Fibroblast of lung (primary cell): ENCODE data around the gene AK8. TPM values are rescaled to one million over a fixed set of nuclear protein-coding genes. Genes with fewer than 3 reads are reported as not detected.

ENCODE experiments used
- DNase-seq, 2 donors: peaks; one replicate each; pipeline versions ENCODE4 v3.0.0 to v3.0.0-alpha.2; 2010; ENCODE audit warnings: low read depth in 2 of 2
- H2AFZ ChIP-seq: 2 replicates; pipeline ENCODE4 v1.5.1; 2012; ENCODE audit warnings: low read length, control low read depth, inconsistent platforms
- H3K27ac ChIP-seq: 2 replicates; pipeline ENCODE4 v1.5.1; 2011; ENCODE audit warnings: low read length, control low read depth; ENCODE audit not compliant: insufficient read depth
- H3K27me3 ChIP-seq: 2 replicates; pipeline ENCODE4 v1.5.1; 2011; ENCODE audit warnings: mild to moderate bottlenecking, low read length; ENCODE audit not compliant: control insufficient read depth, insufficient read depth
- H3K36me3 ChIP-seq: 2 replicates; pipeline ENCODE4 v1.5.1; 2011; ENCODE audit warnings: low read length; ENCODE audit not compliant: control insufficient read depth, insufficient read depth
- H3K4me1 ChIP-seq: 2 replicates; pipeline ENCODE4 v1.5.1; 2011; ENCODE audit warnings: low read length; ENCODE audit not compliant: control insufficient read depth, insufficient read depth; ENCODE audit errors: extremely low read depth
- H3K4me2 ChIP-seq: 2 replicates; pipeline ENCODE4 v1.5.1; 2011; ENCODE audit warnings: low read length, control low read depth; ENCODE audit not compliant: insufficient read depth; ENCODE audit errors: extremely low read depth
- H3K4me3 ChIP-seq, 4 experiments: fragments of 200-600 bp in 1 of 4; sonication (generic) in 1 of 4; replicated peaks in 1 of 4; 2 replicates each; pipeline ENCODE4 v1.5.1; 2011 to 2016; ENCODE audit warnings: low read length in 4 of 4, low read depth in 3 of 4, mild to moderate bottlenecking in 3 of 4, control low read depth in 2 of 4, inconsistent platforms in 1 of 4, mixed read lengths in 1 of 4; ENCODE audit not compliant: insufficient read depth in 1 of 4; ENCODE audit errors: control extremely low read depth in 1 of 4
- H3K79me2 ChIP-seq: 2 replicates; pipeline ENCODE4 v1.5.1; 2012; ENCODE audit warnings: mild to moderate bottlenecking, low read length, inconsistent platforms; ENCODE audit not compliant: control insufficient read depth, insufficient read depth
- H3K9ac ChIP-seq: 2 replicates; pipeline ENCODE4 v1.5.1; 2011; ENCODE audit warnings: mild to moderate bottlenecking, low read length, control low read depth; ENCODE audit not compliant: insufficient read depth
- H3K9me3 ChIP-seq: 2 replicates; pipeline ENCODE4 v1.5.1; 2012; ENCODE audit warnings: low read depth, low read length; ENCODE audit not compliant: control insufficient read depth, insufficient read depth
- H4K20me1 ChIP-seq: 2 replicates; pipeline ENCODE4 v1.5.1; 2011; ENCODE audit warnings: low read length; ENCODE audit not compliant: control insufficient read depth, insufficient read depth; ENCODE audit errors: extremely low read depth
- EZH2 ChIP-seq: IDR thresholded peaks from 2 replicates; pipeline ENCODE4 v1.5.1; 2012; ENCODE audit warnings: low read length, control low read depth, mild to moderate bottlenecking; ENCODE audit errors: missing control alignments
- polyA plus RNA-seq, 2 donors: library from polyadenylated mRNA; depleted of rRNA in 1 of 2; stranded (reverse) in 1 of 2; unstranded in 1 of 2; fragments of >200 nt; gene quantifications; 2 replicates each; pipeline ENCODE4 v1.2.1, GENCODE V29; 2011 to 2012; ENCODE audit warnings: missing spikeins in 1 of 2
- total RNA-seq: library from RNA; depleted of rRNA; stranded (reverse); fragments of >200 nt; gene quantifications from 2 replicates; pipeline ENCODE4 v1.2.1, GENCODE V29; 2014
- TF ChIP-seq, protein P1 (sequence below), 2 donors: IDR thresholded peaks in 1 of 2; conservative IDR thresholded peaks in 1 of 2; 1 replicate in 1 of 2; 2 replicates in 1 of 2; pipeline ENCODE4 v1.5.1; 2011 to 2012; ENCODE audit warnings: low read length in 2 of 2, control low read depth in 1 of 2, inconsistent platforms in 1 of 2, low read depth in 1 of 2, mild to moderate bottlenecking in 1 of 2

AK8 gene
- total and polyA plus RNA-seq, 2 donors (not counting 1 experiment from before 2014, with no cell fraction given), result 0.17 to 0.50 TPM

GRCh38 chr9:132788378-132788777 is 89.7 kb downstream of the AK8 start:
- no peaks in the 10 kb centered on the region for H3K79me2 ChIP-seq
- TF ChIP-seq, protein P1, sequence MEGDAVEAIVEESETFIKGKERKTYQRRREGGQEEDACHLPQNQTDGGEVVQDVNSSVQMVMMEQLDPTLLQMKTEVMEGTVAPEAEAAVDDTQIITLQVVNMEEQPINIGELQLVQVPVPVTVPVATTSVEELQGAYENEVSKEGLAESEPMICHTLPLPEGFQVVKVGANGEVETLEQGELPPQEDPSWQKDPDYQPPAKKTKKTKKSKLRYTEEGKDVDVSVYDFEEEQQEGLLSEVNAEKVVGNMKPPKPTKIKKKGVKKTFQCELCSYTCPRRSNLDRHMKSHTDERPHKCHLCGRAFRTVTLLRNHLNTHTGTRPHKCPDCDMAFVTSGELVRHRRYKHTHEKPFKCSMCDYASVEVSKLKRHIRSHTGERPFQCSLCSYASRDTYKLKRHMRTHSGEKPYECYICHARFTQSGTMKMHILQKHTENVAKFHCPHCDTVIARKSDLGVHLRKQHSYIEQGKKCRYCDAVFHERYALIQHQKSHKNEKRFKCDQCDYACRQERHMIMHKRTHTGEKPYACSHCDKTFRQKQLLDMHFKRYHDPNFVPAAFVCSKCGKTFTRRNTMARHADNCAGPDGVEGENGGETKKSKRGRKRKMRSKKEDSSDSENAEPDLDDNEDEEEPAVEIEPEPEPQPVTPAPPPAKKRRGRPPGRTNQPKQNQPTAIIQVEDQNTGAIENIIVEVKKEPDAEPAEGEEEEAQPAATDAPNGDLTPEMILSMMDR (conservative IDR thresholded peaks at IDR 0.05 in 1 of 2, IDR thresholded peaks at IDR 0.05 in 1 of 2; ENCODE audit: low read depth in 1 of 2, low read length in 2 of 2), result no peak
- TF ChIP-seq EZH2, result no peak
- H4K20me1 ChIP-seq, result no peaks in the 10 kb centered on the region
- H3K9ac ChIP-seq, result no peak overlapping the region
- no peak for DNase-seq
- peaks cover 8% of the 10 kb centered on the region for H3K27me3 ChIP-seq
- no peaks in the 10 kb centered on the region for H3K36me3 ChIP-seq
- no peaks in the 10 kb centered on the region for H3K9me3 ChIP-seq
- no peak overlapping the region for H3K27ac ChIP-seq
- H3K4me2 ChIP-seq, result no peak overlapping the region
- H2AFZ ChIP-seq, result no peak overlapping the region
- no peaks in the 10 kb centered on the region for H3K4me1 ChIP-seq
- H3K4me3 ChIP-seq, result no peak overlapping the region

- Histone ChIP-seq H2AFZ (no peak overlapping the region), H3K4me2 (no peak overlapping the region), H3K36me3 (no peaks in the 10 kb centered on the region), H3K9ac (no peak overlapping the region), H3K27me3 (peaks cover 8% of the 10 kb centered on the region), H3K9me3 (no peaks in the 10 kb centered on the region), H3K79me2 (no peaks in the 10 kb centered on the region), H4K20me1 (no peaks in the 10 kb centered on the region), H3K27ac (no peak overlapping the region), H3K4me3 (no peak overlapping the region), H3K4me1 (no peaks in the 10 kb centered on the region)
- TF ChIP-seq, protein P1 (conservative IDR thresholded peaks at IDR 0.05 in 1 of 2, IDR thresholded peaks at IDR 0.05 in 1 of 2; ENCODE audit: low read depth in 1 of 2, low read length in 2 of 2), result no peak
- TF ChIP-seq EZH2, result no peak
- no peak for DNase-seq
Measured at GRCh38 chr9:132787748-132788159, 90.3 kb downstream of the AK8 start.

DNA sequence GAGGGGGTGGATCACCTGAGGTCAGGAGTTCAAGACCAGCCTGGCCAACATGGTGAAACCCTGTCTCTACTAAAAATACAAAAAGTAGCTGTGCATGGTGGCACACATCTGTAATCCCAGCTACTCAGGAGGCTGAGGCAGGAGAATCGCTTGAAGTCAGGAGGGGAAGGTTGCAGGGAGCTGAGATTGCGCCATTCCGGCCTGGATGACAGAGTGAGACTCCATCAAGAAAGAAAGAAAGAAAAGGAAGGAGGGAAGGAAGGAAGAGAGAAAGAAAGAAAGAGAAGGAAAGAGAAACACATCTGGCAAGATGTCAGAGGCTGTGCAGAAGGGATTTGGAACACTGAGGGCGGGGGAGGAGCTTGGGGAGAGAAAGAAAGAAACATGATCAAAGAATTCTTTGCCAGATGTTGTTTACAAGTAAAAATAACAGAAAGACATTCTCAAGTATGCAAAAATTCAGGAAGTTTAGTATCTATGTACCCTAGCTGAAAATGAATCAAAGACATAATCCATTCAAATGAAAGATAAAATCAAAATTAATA is 93.7 kb downstream of the AK8 start:
- Histone ChIP-seq H3K9me3 (no peaks in the 10 kb centered on the region), H3K79me2 (no peaks in the 10 kb centered on the region), H3K4me1 (no peaks in the 10 kb centered on the region), H4K20me1 (no peaks in the 10 kb centered on the region), H3K4me3 (no peak overlapping the region), H2AFZ (no peak overlapping the region), H3K9ac (no peak overlapping the region), H3K36me3 (no peaks in the 10 kb centered on the region), H3K27me3 (peaks cover 8% of the 10 kb centered on the region), H3K4me2 (no peak overlapping the region), H3K27ac (no peak overlapping the region)
- TF ChIP-seq EZH2, result no peak
- TF ChIP-seq, protein P1 (conservative IDR thresholded peaks at IDR 0.05 in 1 of 2, IDR thresholded peaks at IDR 0.05 in 1 of 2; ENCODE audit: low read depth in 1 of 2, low read length in 2 of 2), result no peak
- DNase-seq, result no peak
